ENCODE results near the gene CDK4.
"Not testable (repeated sequence)": the region's sequence is repeated elsewhere in the genome, so short reads cannot be mapped to it uniquely, and the experiment has no call there.

CDK4 gene

DNA sequence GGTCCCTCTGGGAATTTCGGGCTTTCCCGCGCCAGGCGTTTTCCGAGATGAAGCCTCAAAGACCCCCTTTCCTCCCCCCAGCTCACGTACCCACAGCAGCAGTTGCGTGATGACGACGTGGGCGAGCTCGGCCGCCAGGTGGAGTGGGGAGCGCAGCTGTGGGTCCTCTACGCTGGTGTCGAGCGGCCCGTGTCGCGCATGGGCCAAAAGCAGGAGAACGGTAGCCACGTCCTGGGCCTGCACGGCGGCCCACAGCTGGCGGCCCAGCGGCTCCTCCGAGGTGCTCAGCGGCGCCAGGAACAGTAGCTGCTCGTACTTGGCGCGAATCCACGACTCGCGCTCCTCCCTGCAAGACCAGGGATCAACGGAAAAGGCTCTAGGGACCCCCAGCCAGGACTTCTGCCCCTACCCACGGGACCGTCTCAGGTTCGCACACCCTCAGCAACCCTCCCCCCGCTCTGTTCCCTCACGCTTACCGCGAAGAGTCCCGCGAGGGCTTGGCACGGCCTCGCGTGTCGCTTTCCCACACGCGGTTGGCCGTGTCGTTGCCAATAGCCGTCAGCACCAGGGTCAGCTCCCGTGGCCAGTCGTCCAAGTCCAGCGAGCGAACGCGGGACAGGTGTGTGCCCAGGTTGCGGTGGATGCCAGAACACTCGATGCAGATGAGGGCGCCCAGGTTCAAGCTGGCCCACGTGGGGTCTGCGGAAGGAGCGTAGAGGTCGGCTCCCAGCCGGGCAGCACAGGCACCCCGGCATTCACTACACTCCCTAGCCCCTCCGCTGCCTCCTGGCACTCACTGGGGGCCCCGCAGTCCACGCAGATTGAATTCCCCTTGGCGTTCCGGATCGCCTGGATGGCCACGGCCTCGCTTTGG is 25.0 kb downstream of the CDK4 start:
- DNase-seq (ENCODE audit: low read depth in 2 of 2, low spot score in 1 of 2): no peak

DNA sequence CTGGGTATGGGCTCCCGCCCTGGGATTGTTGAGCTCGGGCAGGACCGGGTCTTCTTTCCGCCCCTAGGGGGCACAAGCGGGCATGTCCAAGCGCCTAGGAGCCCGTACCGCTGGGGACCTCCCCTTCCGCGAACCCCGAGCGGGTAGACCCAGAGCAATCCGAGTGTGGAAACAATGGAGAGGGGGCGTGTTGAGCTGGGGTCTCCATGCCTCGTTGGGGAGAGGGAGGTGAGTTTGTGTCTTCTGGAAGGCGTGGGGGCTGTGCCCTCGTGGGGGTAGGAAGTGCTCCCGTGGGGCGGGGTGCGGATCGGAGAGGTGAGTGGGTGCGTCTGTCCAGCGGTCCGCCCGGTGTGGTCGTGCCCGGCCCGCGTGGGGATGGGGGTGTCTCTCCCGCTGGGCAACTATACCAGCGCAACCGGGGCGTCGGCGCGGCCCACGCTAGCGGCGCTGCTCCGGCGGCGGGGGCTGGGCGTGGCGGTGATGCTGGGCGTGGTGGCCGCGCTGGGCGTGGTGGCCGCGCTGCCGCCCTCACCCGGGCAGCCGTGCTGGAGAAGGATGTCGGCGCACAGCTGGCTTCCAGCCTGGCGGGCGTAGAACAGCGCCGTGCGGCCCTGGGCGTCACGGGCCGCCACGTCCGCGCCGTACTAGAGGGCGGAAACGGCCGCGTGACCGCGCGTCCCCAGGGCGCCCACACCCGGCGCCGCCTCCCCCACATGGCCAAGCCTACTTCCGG is 25.8 kb downstream of the CDK4 start:
- DNase-seq (ENCODE audit: low read depth in 2 of 2, low spot score in 1 of 2): no peak

DNA sequence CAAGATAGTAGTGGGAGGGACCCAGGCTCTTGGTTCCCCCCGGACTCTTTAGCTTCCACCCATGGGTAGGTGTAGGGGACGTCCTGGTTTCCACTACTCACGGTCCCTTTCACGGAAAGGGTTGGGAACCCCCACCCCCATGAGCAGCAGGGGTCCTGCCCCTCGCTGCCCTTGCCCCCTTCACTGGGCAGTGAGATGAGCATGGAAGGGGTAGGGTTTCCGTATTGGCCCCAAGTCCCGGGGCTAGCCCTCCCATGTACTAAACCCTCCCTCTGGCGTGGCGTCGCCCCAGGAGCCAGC is 26.3 kb downstream of the CDK4 start:
- DNase-seq (ENCODE audit: low read depth in 2 of 2, low spot score in 1 of 2): no peak

DNA sequence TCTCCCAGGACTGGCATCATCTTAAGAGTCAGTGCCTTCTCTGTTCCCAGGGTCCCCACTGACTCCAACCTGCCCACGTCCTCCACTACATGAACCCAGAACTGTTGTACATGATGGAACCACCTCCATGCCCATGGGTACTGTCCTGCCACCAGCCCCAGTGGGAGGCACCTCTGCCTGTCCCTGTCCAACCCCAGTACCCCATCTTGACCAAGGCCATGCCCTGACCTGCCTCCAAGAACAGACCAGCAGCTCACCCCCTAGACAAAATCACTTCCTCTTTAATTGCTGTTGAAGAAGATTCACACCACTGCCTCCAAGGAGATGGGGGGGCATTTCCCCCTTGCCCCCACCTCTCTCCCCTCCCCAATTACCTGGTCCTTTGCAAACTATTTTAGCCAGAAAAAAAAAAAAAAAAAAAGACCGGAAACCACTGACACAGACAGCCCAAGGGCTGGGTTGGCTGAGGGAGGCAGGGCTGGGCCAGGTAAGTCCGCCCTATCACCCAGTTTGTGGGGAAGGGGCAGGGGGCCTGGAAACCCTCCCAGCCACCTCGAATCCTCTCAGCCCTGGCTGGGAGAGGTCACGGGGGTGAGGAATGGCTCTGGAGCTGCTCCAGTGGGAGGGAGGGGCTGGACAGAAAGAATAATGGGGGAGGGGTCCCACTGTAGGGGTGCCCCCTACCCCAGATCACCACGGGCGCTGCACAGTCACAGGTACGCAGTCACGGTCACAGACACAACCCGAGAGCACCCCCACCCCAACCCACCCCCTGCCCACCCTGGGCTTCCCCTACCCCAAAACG is 27.0 kb downstream of the CDK4 start:
- DNase-seq (ENCODE audit: low read depth in 2 of 2, low spot score in 1 of 2): no peak

DNA sequence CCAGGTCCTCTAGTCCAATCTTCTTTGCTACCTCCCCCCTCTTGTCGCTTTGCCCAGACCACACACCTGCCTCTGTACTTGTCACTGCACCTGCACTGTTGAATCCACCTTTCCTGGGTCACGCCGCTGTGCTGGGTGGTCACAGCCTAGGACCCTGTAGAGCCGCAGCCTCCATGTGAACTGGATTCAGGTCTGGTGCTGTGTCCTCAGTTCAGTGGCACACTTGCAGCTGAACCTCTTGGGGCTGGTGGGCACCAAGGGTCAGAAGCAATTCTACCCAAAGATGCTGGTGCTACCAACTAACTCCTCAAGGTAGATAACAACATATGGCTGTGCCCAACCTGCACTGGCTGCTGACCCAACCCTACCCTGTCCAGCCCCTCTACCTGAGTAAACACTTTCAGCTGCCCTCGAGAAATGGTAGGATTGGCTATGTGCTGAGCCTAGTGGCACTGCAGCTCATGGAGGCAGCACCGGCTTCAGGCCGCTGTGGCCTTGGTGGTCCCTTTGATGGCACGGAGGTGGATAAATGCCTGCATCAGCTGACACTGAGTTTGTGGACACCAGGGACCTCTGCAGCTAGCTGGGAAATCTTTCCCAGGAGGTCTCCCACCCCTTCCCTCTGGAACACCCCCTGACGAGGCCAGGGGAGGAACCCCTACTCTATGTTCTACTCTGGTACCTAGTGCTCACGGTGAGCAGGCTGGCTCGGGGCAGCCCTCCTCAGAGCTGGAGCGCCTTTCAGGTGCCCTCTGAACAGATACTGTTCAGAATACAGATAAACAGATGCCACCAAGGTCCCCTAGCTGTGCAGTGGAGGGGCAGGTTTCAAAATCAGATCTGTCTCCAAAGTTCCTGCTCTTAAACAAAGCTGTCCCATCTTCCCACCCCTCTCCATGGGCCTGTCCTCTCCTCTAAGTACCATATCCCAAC is 27.8 kb downstream of the CDK4 start:
- no peak for DNase-seq (ENCODE audit: low read depth in 2 of 2, low spot score in 1 of 2)

DNA sequence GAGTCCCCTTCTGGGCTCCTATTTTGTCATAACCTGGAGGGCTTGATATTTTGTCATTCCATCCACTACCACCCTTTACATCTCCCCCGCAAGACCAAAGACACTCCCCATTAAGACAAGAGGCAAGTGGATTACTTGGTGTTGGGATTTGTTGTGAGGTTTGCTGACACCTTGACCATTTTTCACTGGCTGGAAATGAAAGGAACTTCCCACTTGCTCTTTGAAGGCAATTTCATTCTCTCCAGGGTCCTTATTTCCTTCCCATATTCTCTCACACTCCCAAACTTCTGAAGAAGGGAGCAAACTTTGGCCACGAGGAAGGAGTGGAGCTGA is 28.5 kb downstream of the CDK4 start:
- DNase-seq (ENCODE audit: low read depth in 2 of 2, low spot score in 1 of 2): no peak

DNA sequence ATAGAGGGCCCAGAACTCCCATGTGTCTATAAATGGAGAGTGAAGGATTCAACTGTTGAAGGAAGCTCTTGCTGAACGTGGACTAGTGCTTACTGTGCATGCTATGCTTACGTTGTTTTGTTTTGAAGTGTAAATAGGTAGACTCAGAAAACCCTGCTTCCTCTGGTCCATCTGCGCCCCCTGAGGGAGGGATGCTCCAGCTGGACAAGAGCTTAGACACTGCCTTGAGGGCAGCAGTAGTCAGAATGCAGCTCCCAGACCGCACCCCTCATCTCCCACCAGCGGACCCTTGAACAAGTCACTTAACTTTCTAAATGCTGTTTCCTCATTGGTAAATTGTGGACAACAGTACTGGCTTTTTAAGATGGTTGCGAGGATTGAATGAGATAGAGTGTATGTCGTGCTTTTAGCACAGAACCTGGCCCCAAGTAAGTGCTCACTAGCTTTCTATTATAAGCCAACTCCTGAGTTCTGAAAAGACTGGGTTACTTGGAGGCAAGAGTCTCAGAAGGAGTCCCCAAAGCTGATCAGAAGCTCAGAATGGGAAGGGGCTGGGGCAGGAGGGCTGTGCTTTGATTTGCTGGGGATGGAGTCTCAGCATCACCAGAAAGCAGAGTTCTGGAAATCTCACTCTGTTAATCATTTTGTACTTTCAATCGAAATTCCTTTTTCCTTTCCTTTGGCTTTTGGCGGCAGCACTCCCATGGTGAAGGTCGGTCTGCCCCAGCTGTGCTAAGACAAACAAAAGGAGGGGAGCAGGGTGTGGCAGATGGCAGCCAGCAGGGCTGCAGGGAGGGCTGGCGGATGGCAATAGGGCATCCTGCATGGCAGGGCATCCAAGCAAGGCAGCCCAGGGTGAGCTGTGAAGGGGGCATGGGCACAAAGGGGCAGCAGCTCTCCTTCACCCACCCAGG is 29.1 kb downstream of the CDK4 start:
- DNase-seq (ENCODE audit: low read depth in 2 of 2, low spot score in 1 of 2): no peak

DNA sequence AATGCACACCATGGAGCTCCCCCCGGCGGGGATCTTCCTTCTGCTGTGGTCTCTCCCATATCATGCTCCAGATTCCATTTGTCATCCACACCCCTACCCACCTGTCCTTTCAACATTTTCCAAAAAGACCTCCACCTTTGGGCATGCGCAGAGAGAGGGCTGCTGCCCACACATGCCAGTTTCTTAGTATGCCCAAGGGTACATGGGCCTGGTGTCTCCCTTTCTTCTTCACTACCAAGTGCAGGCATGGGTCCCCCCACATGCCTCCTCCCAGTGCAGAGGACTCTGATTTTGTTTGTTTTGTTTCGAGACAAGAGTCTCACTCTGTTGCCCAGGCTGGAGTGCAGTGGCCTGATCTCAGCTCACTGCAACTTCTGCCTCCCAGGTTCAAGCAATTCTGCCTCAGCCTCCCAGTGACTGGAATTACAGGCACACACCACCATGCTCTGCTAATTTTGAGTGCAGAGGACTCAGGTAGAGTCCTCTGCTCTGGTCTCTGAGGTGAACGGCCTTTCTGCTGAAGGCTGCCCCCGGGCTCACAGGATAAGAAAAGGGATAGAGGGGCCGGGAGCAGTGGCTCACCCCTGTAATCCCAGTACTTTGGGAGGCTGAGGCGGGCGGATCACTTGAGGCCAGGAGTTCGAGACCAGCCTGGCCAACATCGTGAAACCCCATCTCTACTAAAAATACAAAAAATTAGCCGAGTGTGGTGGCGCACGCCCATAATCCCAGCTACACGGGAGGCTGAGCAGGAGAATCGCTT is 30.1 kb downstream of the CDK4 start:
- not testable (repeated sequence) for DNase-seq (ENCODE audit: low read depth in 2 of 2, low spot score in 1 of 2)

DNA sequence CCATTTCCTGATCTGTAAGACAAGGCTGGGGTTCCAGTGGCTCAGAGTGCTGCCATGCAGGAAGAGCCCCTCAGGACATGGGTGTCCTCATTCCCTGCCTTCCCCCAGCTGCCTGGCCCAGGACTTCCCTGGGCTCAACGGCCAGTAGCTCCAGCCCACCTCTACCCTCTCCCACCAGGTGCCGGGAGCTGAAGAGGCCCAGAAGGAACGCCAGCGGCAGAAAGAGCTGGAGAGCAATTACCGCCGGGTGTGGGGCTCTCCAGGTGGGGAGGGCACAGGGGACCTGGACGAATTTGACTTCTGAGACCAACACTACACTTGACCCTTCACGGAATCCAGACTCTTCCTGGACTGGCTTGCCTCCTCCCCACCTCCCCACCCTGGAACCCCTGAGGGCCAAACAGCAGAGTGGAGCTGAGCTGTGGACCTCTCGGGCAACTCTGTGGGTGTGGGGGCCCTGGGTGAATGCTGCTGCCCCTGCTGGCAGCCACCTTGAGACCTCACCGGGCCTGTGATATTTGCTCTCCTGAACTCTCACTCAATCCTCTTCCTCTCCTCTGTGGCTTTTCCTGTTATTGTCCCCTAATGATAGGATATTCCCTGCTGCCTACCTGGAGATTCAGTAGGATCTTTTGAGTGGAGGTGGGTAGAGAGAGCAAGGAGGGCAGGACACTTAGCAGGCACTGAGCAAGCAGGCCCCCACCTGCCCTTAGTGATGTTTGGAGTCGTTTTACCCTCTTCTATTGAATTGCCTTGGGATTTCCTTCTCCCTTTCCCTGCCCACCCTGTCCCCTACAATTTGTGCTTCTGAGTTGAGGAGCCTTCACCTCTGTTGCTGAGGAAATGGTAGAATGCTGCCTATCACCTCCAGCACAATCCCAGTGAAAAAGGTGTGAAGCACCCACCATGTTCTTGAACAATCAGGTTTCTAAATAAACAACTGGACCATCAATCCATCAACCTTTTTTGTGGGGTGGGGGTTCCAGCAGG is 31.2 kb downstream of the CDK4 start:
- no peak for DNase-seq (ENCODE audit: low read depth in 2 of 2, low spot score in 1 of 2)

DNA sequence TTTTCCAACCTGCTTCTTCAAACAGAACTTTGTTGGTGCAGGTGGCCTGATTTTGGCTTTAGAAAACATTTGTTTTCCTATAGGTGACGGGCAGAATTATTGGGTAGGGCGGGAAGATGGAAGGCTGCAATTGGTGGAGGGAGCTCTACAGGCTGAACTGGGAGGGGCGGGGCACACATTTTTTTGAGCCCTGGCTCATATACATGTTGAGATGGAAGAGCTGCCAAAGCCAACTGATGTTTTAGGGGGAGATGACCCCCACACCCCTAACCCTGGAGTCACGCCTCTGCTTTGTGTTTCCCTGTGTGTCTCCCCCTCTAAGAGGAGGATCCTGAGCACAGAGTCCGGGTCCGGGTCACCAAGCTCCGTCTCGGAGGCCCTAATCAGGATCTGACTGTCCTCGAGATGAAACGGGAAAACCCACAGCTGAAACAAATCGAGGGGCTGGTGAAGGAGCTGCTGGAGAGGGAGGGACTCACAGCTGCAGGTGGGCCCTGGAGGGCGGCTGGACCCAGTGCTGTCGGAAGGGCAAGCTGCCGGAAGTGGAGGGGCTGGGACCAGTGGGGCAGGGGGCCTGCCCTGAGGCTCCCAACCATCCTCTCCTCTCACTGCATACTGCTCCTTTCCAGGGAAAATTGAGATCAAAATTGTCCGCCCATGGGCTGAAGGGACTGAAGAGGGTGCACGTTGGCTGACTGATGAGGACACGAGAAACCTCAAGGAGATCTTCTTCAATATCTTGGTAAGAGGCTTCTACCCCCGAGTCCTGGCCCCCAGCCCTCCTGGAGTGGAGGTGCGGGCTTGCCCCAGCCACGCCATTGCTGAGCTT is 32.1 kb downstream of the CDK4 start:
- DNase-seq (ENCODE audit: low read depth in 2 of 2, low spot score in 1 of 2): no peak

DNA sequence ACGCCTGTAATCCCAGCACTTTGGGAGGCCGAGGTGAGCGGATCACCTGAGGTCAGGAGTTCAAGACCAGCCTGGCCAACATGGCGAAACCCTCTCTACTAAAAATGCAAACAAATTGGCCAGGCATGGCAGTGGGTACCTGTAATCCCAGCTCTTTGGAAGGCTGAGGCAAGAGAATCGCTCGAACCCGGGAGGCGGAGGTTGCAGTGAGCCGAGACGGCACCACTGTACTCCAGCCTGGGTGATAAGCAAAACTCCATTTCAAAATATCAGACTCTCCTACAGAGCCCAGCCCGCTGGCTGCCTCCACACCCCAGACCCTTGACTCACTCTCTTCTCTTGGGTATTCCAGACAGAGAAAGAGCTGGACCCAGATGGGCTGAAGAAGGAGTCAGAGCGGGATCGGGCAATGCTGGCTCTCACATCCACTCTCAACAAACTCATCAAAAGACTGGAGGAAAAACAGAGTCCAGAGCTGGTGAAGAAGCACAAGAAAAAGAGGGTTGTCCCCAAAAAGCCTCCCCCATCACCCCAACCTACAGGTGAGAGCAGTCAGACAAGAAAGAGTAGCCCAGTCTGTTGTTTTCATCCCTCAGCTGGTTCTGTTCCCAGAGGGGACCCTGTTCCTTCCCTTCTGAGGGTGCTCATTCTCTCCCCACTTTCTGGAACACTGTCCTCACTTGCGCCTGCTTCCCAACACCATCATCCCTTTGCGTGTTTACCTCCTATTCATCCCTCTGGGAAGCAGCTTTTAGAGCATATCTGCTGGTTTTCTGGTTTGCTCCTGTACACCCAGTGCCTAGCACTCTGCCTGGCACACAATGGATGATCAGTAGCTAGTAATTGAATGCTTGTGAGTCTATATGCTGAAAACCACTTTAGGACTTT is 33.2 kb downstream of the CDK4 start:
- no peak for DNase-seq (ENCODE audit: low read depth in 2 of 2, low spot score in 1 of 2)

DNA sequence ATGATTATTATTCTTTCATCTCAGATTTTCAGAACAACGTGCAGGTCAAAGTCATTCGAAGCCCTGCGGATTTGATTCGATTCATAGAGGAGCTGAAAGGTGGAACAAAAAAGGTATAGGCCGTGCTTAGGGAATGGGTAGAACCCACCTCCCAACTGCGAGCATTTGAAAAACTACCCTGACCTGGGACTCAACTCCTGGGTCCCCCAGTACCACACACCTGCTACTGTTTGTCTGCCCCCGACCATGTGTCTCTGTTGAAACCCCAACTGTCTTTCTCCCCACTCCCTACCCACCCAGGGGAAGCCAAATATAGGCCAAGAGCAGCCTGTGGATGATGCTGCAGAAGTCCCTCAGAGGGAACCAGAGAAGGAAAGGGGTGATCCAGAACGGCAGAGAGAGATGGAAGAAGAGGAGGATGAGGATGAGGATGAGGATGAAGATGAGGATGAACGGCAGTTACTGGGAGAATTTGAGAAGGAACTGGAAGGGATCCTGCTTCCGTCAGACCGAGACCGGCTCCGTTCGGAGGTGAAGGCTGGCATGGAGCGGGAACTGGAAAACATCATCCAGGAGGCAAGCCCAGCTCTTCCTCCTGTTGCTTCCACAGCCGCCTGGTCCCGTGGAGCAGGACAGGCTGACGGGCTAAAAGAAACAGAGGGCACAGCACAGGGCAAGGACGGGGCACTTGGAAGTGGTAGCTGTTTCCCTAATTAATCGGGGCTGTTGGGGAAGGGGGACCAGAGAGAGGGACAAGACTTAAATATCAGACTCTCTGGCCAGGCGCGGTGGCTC is 34.1 kb downstream of the CDK4 start:
- no peak for DNase-seq (ENCODE audit: low read depth in 2 of 2, low spot score in 1 of 2)

DNA sequence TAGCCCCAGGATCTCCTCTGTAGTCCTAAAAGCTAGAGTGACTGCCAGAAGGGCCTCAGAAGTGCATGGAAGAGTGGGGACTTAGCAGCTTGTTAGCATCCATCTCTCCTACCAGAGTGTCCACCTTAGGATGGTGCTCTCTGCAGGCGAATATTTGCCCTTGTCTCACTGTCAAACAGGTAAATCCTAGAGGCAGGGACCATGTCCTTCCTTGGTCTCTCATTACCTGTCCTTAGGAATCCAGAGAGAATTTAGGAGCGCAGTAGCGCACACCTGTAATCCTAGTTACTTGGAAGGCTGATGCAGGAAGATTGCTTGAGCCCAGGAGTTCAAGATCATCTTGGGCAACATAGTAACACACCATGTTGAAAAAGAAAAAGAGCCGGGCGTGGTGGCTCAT is 35.0 kb downstream of the CDK4 start:
- DNase-seq (ENCODE audit: low read depth in 2 of 2, low spot score in 1 of 2): no peak

DNA sequence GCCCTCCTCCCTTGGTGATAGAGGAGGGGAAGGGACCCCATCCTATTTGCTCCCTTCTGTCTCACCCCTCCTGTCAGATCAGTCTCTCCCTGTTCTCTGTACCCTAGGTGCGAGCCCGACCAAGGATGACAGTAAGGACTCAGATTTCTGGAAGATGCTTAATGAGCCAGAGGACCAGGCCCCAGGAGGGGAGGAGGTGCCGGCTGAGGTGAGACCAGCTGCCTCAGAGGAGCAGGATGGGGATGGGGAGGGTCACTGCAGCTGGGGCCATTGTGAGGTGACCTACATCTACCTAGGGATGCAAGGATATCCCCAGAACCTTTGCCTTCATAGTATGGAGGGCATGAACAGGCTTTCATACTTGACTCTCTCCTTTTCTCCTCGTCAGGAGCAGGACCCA is 35.8 kb downstream of the CDK4 start:
- no peak for DNase-seq (ENCODE audit: low read depth in 2 of 2, low spot score in 1 of 2)

DNA sequence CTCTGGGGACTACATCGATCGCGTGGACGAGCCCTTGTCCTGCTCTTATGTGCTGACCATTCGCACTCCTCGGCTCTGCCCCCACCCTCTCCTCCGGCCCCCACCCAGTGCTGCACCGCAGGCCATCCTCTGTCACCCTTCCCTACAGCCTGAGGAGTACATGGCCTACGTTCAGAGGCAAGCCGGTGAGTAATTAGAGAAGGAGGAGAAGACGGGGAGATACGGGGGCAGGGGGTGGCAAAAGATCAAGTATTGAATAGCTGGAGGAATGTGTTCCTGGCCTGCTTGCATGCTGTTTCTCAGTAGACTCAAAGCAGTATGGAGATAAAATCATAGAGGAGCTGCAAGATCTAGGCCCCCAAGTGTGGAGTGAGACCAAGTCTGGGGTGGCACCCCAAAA is 36.3 kb downstream of the CDK4 start:
- DNase-seq (ENCODE audit: low read depth in 2 of 2, low spot score in 1 of 2): no peak
